D721Med (cell line): ENCODE data around the gene FOXD2.

Experiments
- DNase-seq: peaks from one replicate; pipeline ENCODE4 v3.0.0; 2011; ENCODE audit warnings: low spot score; ENCODE audit not compliant: insufficient read length
- FAIRE-seq: peaks from 2 replicates; lab custom pipeline; 2011; peaks lifted over from hg19 to GRCh38; lab: Jason Lieb, UNC
- TF ChIP-seq, protein P1 (sequence below): IDR thresholded peaks from 2 replicates; pipeline ENCODE4 v1.5.1; 2012; ENCODE audit warnings: mild to moderate bottlenecking, control low read depth; ENCODE audit not compliant: insufficient read depth; ENCODE audit errors: missing control alignments

Gene FOXD2

DNA sequence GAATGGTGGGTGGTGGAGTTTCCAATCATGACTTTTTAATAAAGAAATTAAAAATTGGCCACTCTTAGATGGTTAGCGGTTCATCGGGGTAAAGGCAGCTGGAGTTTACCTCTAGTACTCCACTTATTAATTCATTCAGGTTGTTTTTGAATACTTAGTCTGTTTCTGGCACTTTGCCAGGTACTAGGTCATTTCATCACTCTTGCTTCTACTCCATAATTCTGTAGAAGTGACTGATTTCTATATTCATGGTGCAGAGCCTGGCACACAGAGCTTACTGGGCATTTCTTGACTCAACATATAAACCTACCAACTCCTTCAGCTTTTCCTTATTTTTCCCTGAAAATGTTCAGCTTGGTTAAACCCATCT is 31.5 kb downstream of the FOXD2 start:
- no peak for FAIRE-seq
- TF ChIP-seq, protein P1, sequence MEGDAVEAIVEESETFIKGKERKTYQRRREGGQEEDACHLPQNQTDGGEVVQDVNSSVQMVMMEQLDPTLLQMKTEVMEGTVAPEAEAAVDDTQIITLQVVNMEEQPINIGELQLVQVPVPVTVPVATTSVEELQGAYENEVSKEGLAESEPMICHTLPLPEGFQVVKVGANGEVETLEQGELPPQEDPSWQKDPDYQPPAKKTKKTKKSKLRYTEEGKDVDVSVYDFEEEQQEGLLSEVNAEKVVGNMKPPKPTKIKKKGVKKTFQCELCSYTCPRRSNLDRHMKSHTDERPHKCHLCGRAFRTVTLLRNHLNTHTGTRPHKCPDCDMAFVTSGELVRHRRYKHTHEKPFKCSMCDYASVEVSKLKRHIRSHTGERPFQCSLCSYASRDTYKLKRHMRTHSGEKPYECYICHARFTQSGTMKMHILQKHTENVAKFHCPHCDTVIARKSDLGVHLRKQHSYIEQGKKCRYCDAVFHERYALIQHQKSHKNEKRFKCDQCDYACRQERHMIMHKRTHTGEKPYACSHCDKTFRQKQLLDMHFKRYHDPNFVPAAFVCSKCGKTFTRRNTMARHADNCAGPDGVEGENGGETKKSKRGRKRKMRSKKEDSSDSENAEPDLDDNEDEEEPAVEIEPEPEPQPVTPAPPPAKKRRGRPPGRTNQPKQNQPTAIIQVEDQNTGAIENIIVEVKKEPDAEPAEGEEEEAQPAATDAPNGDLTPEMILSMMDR: no peak
- no peak for DNase-seq

DNA sequence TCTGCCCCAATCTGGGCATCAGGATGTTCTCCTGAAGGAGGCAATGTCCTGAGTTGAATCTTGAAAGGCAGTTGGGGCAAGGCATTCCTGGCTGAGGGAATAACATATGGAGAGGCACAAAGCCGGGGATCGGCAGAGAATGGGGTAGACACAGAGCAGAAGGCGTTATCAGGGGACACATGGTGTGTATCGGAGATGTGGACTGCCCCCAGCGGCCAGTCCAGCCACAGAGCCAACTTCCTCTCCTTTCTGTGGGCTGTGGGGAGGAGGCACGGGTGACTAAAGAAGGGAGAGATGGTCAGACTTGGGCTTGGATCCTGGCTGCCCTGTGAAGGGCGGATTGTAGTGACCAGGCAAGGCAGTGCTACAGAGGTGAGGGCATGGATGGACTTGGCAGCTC is 32.1 kb downstream of the FOXD2 start:
- TF ChIP-seq, protein P1: no peak

DNA sequence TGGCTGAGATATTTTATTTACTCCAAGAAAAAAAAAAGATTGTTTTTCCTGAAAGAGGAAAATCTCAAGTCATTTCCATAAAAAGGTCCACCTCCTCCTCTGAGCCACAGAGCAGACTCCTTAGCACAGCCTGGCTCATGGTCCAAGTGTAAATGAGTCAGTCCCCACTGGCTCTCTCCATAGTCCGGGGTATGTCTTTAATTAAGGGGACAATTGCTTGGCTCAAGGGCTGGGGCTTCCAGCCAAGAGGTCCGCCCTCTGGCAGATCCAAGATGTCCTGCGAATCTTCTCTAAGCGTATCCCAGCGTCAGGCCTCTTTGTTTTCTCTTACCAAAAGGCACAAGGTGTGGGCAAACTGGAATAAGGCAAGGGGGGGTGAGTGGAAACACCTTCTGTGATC is 33.3 kb downstream of the FOXD2 start:
- TF ChIP-seq, protein P1: no peak
- DNase-seq (no peak), FAIRE-seq (no peak)

More for the DNA sequence above, 32.1 kb downstream of the FOXD2 start:
- FAIRE-seq (no peak), DNase-seq (no peak)

DNA sequence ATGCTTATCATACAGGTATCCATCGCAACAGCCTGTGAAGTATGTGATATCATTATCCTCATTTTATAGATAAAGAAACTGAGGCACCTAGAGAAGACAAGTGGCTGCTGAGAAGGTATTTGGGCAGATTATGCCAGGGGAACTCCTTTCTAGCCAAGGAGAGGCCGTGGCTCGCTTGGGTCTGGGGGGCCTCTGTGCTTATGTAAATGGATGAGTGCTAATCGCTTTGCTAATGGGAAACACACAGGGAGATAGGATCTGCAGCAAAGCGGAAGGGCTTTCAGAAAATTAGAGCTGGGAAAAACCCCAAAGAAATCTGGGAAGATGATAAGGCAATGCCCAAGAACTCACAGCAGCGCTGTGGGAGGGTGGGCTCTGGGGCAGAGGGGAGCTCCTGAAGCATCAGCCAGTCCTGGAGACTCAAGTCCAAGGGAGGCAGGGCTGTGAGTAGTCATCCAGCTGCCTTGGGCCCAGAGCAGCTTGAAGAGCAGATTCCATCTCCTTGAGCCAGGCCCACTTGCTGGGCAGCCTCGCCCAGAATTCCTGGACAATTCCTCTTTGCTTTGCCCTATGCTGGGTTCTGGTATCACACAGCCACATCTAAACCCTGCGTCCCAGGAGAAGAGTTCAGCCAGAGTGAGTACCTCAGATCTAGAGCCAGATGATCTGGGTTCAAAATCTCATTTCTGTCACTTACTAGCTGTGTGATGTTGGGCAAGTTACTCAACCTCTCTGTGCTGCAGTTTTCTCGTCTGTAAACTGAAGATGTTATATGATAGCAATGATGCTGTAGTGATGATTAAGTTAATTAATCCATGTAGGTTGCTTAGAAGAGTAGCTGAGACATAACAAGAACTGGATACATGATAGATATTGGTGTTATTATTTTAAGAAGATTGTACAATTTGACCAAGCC is 36.7 kb downstream of the FOXD2 start:
- TF ChIP-seq, protein P1: no peak
- DNase-seq (no peak), FAIRE-seq (no peak)

DNA sequence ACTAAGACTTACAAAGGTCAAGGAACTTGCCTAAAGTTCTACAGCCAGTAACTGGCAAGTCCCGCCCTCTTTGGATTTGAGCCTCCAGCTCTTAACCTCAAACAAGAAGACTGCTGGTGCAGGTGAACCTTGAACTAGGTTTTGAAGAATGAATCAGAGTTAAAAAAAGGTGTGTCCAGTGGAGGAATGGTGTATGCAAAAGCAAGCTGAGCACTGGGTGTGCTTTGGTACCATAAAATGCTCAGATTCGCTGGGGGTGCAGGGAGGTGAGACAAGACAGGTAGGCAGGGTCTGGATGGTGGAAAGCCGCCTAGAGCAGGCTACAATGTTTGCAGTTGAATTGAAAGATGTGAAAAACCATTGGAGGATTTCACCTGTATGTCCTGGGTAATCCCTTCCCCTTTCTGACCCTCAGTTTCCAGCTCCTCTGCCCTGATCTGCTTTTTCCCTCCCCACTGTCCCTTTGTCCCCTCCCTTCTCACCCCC is 39.8 kb downstream of the FOXD2 start:
- DNase-seq: no peak
- TF ChIP-seq, protein P1: no peak
- FAIRE-seq: no peak

DNA sequence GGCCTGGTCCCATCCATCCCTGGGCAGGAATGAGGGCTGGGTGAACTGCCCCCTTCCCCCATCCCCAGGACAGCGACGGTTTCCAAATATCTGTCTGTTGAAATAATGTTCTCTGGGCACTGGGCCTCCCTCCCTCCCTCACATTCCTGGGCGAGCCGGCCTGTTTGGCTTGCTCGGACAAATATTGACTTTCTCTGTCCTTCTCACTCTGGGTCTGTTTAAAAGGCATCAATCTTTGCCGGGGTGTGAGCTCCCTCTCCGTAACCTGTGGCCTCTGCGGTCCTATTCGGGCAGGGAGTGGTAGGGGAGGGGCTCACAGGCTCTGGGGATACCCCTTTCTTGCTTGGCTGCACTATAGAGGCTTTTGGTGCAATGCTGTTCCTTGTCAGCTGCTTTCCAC is 40.2 kb downstream of the FOXD2 start:
- DNase-seq (no peak), FAIRE-seq (no peak)
- TF ChIP-seq, protein P1: no peak

DNA sequence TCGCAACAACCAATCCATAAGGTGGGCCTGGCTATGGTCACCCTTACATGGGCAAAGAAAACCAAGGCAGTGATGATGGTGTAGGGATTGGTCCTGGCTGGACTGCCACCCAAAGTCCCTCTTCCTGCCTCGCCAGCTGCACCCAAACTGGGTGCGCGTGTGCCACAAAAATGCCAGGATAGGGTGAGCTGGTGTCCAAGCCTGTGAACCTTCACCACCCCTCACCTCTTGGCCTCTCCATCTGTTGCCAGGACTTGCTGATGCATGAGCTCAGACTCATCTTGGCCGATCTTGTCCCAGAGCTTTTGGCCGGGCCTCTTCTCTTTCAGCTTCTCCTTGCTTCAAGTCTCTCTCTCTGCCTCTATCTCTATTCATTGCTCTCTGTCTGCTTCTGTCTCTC is 41.8 kb downstream of the FOXD2 start:
- DNase-seq (no peak), FAIRE-seq (no peak)
- TF ChIP-seq, protein P1: no peak
